KOPT-K1 (cell line): ENCODE data around the gene COLQ.

Experiments used
- H3K27ac ChIP-seq: fragments of 200-600 bp; sonication (generic); 2 replicates; pipeline ENCODE4 v1.5.1; 2016; ENCODE audit warnings: antibody characterized with exemption, mild to moderate bottlenecking, low read depth, low read length; ENCODE audit not compliant: poor library complexity, severe bottlenecking
- H3K36me3 ChIP-seq: fragments of 200-600 bp; sonication (generic); 2 replicates; pipeline ENCODE4 v1.5.1; 2017; ENCODE audit warnings: antibody characterized with exemption, mild to moderate bottlenecking, low read length, moderate library complexity; ENCODE audit not compliant: insufficient read depth
- H3K9me3 ChIP-seq: fragments of 200-600 bp; sonication (generic); 2 replicates; pipeline ENCODE4 v1.5.1; 2017; ENCODE audit warnings: antibody characterized with exemption, low read length, mild to moderate bottlenecking; ENCODE audit not compliant: insufficient read depth, poor library complexity, severe bottlenecking

The COLQ gene

DNA sequence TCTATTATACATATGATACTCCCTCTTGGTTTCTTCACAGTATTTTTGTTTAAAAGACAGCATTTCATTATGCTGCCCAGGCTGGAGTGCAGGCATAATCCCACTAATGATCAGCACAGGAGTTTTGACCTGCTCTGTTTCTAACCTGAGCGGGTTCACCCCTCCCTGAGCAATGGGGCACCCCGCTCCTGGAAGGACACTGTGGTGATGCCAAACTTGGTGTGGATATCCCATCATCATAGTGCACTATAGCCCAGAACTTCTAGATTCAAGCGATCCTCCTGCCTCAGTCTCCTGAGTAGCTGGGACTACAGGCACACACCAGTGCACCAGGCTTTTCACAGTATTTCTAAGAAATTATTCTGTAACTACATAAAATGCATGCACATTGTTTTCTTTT lies 14.9 kb downstream of the COLQ start:
- no peaks in the 10 kb centered on the region for H3K9me3 ChIP-seq
- H3K27ac ChIP-seq, result no peak overlapping the region
- H3K36me3 ChIP-seq, result no peaks in the 10 kb centered on the region

GRCh38 chr3:15505479-15506165 lies 15.9 kb downstream of the COLQ start:
- no peak overlapping the region for H3K27ac ChIP-seq
- H3K9me3 ChIP-seq, result no peaks in the 10 kb centered on the region
- H3K36me3 ChIP-seq, result no peaks in the 10 kb centered on the region

DNA sequence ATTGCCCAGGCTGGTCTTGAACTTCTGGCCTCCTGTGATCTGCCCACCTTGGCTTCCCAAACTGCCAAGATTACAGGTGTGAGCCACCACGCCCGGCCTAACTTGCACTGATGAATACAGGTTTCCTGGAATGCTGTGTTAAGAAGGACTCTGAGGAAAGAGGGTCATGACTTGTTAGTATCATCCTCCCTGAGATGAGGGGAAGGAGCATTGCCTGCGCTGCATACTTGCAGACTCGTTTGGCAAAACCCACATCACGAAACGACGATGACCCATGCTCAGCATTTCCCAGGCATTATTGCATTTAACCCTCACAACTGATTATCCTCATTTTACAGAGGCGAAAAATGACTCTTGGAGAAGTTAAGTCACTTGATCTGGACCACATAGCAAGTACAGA lies 18.9 kb downstream of the COLQ start:
- H3K36me3 ChIP-seq, result no peaks in the 10 kb centered on the region
- H3K27ac ChIP-seq, result no peak overlapping the region
- no peaks in the 10 kb centered on the region for H3K9me3 ChIP-seq

DNA sequence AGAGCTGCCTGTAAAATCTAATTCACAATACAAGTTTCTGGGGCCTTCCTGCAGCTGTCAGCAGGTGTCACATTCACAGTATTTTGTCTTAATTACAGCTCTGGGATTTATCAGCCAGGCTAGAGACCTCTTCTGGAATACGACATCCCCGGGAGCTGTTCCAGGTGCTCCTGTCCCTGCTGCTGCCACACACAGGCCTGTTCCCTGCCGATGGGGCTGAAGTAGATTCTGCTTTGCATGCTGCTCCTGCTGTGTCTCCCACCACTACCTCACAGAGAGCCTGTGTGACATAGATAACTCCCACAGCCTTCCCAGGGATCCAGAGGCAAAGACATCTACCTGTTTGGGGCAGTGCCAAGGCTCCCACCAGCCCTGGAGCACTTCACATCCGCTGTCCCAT lies 20.4 kb downstream of the COLQ start:
- Histone ChIP-seq H3K9me3 (no peaks in the 10 kb centered on the region), H3K36me3 (no peaks in the 10 kb centered on the region), H3K27ac (no peak overlapping the region)

- H3K27ac ChIP-seq, result no peak overlapping the region
- H3K9me3 ChIP-seq, result no peaks in the 10 kb centered on the region
- no peaks in the 10 kb centered on the region for H3K36me3 ChIP-seq
Observed at GRCh38 chr3:15500107-15500724, 21.3 kb downstream of the COLQ start.

- Histone ChIP-seq H3K36me3 (no peaks in the 10 kb centered on the region), H3K27ac (no peak overlapping the region), H3K9me3 (no peaks in the 10 kb centered on the region)
Observed at GRCh38 chr3:15499536-15499935, 22.0 kb downstream of the COLQ start.

- H3K9me3 ChIP-seq, result no peaks in the 10 kb centered on the region
- no peak overlapping the region for H3K27ac ChIP-seq
- H3K36me3 ChIP-seq, result no peaks in the 10 kb centered on the region
Observed at GRCh38 chr3:15498431-15499214, 22.9 kb downstream of the COLQ start.

DNA sequence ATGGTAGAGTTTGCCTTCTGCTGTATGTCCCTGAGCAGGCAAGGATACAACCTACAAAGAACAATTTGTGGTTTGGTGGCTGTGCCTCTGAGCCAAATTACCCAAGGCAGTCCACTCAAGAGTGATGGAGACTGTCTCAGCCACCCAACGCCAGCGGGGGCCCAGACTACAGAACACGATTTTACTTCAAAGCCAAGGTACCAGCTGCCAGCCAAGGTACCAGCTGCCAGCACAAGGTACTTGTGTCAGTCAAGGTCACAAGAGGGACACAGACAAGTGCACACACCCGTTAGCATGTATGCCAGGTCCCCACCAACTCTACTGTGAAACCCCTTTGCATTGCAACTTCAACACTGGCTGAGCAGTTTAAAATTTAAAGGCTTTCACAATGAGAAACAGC lies 23.5 kb downstream of the COLQ start:
- Histone ChIP-seq H3K36me3 (no peaks in the 10 kb centered on the region), H3K9me3 (no peaks in the 10 kb centered on the region), H3K27ac (no peak overlapping the region)

GRCh38 chr3:15496341-15496664 lies 25.2 kb downstream of the COLQ start:
- H3K27ac ChIP-seq, result no peak overlapping the region
- H3K9me3 ChIP-seq, result no peaks in the 10 kb centered on the region
- H3K36me3 ChIP-seq, result no peaks in the 10 kb centered on the region

DNA sequence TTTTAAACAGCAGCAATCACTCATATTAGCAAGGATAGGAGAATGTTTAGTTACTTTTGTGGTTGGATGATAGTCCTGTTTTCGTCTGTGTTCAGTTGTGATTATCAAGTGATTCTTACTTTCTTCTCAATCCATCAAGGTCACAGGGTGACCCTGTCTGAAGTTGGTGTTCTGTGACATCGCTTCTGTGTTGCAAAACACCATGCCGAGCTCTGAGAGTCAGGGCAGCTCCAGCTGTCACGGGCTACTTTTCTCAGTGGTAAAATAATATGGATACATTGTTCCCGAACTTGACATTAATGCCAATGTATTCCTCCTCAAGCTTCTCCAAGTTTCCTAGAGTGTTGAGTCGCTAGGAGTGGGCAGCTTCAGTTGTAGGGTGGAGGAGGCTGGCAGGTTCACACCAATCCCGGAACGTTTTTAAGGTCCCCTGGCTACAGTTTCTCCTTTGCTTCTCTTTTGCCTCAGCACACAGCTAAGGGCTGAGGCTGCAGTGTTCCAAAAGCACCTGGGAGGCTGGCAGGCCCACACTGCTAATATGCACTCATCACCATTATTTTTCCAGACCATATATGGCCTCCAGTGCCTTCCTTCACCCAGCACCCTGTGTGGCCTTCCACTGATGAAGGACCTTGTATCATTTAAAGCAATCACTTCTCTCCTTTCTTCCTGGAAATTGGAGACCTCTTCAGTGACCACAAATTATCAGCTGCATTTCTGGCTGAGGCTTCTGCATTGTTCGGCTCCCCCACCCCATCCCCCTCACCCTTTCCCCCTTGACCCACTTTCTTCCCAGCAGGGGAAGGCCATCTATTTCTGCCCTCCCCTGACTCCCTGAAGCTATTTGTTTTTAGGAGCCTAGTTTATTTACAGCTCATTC lies 25.8 kb downstream of the COLQ start:
- Histone ChIP-seq H3K36me3 (no peaks in the 10 kb centered on the region), H3K27ac (no peak overlapping the region), H3K9me3 (no peaks in the 10 kb centered on the region)

- Histone ChIP-seq H3K36me3 (no peaks in the 10 kb centered on the region), H3K27ac (no peak overlapping the region), H3K9me3 (no peaks in the 10 kb centered on the region)
Observed at GRCh38 chr3:15493436-15493835, 28.1 kb downstream of the COLQ start.

DNA sequence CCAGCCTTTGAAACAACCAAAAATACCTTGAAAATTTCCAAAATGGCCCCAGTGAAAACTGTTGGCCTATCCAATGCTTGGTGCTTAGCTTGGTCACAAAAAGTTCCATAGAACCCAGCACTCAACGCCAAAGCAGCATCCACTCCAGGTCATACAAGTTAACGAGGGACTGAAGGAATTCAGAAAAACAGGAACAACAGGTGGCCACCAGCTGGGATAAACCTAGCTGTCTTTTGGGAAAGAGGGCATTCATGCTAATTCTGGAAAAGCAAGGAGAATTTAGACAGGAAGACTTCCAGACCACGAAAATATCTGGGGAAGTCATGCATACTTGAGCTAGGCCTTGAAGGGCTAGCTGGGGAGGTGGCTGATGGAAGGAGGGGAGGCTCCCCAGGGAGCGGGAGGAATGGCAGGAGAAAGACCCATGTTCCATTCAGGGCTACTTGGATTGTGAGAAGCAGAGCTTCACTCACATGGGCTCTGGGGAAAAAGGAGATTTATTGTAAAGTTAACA lies 28.6 kb downstream of the COLQ start:
- Histone ChIP-seq H3K27ac (no peak overlapping the region), H3K36me3 (no peaks in the 10 kb centered on the region), H3K9me3 (no peaks in the 10 kb centered on the region)

- Histone ChIP-seq H3K36me3 (no peaks in the 10 kb centered on the region), H3K27ac (no peak overlapping the region), H3K9me3 (no peaks in the 10 kb centered on the region)
Observed at GRCh38 chr3:15491143-15491542, 30.4 kb downstream of the COLQ start.

GRCh38 chr3:15490158-15490557 lies 31.3 kb downstream of the COLQ start:
- Histone ChIP-seq H3K27ac (no peak overlapping the region), H3K9me3 (no peaks in the 10 kb centered on the region), H3K36me3 (no peaks in the 10 kb centered on the region)

DNA sequence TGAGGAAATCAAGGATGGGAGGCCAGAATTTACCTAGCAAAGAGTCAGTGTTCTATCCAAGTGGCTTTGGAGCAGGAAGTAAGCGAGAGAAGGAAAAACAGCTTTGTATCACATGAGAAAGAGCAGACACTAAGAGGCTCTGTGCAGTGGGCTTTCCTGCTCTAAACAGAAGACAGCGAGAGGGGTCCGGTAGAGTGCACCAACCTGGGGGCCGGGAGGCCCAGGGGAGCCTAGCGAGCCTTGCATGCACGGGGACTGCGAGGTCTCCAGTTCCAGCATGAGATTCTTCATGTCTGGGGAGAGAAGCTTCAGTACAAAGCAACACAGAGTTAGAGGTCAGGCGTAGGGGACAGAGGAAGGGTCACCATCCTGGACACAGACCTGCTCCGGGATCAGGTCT lies 33.5 kb downstream of the COLQ start:
- no peaks in the 10 kb centered on the region for H3K36me3 ChIP-seq
- no peak overlapping the region for H3K27ac ChIP-seq
- H3K9me3 ChIP-seq, result no peaks in the 10 kb centered on the region
